Fibroblast of skin of right quadriceps (primary cell): Measurements from ENCODE around the gene TCF25.
A peak's percentile ranks its signal among the peaks of the same experiment; 100 is the strongest.

ENCODE experiments used
- DNase-seq: peaks from one replicate; pipeline ENCODE4 v3.0.0-alpha.2; 2013

The TCF25 gene

DNA sequence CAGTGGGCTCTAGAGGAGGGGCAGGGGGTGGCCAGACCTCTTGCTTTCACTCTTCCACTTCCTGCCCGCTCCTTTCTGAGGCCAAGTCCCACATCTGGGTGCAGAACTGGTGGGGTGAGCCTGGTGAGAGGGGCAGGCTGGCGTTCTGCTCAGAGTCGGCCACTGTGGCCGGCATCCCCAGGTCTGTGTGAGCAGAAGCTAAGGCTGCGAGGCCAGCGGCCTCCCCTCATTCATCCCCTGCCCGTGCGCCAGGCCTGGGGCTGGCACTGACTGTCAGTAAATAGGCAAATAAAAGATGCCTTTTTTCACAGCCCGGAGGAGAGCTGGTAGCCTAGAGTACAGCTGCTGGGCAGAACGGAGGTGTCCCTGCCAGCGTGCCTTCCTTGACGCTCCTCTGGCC, 76.4 kb downstream of the TCF25 start:
- no peak for DNase-seq

DNA sequence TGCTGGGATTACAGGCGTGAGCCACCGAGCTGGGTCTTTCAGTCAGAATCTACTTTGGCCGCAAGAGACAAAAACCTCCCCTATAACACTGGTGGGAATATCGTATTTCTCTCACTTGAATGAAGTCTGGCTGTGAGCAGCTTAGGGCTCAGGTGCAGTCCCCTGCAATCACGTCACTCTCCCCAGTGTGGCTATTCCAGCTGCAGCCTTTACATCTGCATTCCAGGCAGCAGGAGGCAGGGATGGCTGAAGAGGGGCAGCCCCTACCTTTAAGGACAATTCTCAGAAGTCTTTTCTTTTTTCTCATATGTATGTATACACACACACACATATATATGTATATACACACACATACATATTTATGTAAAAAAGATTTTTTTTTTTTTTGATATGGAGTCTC, 78.1 kb downstream of the TCF25 start:
- no peak for DNase-seq

DNA sequence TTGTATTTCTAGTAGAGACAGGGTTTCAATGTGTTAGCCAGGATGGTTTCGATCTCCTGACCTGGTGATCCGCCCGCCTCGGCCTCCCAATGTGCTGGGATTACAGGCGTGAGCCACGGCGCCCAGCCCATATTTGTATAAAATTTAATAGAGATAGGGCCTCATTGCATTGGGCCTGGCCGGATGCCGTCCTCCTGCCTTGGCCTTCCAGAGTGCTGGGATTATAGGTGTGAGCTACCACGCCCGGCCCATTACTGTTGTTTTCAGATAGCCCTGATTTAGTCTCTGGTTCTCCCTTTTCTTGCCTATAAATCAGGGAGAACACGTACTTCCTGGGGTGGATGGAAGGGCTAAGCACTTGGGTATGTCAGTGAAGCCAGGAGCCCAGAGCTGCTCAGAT, 78.7 kb downstream of the TCF25 start:
- no peak for DNase-seq

DNA sequence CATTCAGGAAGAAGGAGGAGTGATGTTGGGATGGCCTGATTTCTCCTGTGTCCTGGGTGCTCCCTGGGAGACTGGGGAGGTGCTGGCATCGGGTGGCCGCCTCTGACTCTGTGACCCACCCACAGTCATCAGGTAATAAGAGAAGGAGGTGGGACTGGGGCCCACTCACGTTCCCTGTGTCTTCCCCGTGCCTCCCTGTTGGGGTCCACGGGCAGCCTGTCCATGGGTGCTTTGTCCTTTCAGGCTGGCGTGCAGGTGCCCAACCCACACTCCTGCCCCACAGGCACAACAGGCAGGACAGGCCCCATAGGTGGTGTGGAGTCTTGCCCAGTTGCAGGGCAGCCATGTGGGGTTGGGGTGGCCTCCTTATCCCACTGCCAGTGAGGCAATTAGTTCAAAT, 79.2 kb downstream of the TCF25 start:
- no peak for DNase-seq

DNA sequence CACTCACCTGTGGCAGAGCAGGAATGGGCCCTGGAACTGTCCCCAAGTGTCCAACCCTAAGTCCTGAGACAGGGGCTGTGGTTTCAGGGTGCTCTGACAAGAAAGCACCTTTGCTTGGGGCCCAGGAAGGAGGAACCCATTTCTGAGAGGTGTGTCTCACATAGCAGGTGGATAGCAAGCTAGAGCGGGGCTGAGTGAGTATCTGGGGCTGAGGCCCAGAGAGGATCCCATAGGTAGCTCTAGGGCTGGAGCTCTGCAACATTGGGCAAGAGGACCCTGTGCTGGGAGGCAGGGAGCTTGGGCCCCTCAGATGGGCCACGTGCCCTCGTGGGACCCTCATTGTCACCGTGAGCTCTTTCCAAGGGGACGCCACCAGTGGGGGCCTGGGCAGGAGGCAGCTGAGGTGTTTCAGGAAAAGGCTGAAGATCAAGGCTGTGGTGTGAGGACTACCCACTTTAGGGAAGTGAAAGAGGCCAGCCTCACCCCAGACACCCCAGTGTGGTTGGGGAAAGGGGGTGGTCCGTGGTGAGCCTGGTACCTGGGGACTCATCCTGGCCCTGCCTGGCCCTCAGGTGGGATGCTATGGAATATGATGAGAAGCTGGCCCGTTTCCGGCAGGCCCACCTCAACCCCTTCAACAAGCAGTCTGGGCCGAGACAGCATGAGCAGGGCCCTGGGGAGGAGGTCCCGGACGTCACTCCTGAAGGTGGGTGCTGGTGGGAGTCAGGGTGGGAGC, 80.4 kb downstream of the TCF25 start:
- DNase-seq = no peak

DNA sequence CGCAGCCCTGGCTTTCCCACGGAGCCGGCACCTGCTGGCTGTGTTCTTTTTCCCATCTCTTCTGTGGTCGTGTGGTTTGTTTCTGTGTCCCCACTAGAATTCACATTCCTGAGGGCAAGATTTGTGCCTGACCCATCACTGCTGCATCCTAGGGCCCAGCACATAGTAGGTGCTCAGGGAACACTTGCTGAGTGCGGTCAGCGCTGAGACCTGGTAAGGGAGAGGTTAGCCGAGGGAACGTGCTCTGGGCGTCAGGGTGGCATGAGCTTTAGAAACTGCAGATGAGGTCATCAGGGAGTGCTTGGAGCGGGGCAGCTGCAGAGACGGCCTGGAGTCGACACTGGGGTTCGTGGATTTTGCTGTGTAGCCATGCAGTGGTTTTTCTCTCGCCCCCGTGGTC, 81.1 kb downstream of the TCF25 start:
- DNase-seq = no peak

DNA sequence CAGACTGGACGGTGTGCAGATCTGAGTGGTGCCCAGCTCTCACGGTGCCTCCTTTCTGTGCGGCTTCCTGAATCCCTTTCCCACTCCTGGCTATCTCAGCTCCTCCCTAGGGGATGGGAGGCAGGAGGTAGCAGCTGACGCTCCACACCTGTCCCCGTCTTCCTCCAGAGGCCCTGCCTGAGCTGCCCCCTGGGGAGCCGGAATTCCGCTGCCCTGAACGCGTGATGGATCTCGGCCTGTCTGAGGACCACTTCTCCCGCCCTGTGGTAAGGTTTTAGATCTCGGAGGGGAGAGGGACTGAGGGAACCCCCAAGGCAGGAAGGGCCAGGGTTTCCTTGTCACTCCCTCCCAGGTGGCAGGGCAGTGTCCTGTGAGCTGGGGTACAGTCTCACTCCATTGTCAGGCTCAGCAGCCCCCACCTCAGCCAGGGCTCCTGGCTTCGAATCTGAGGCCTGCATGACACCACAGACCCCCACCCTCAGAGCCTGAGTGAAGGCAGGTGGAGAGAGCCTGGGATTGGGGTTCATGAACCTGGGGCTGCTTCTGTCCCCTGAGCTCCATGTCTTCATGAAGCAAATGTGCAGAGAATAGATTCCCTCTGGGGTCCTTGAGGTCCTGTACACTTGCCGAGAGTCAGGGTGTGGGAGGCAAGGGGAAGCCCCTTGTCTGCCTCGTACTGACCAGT, 81.8 kb downstream of the TCF25 start:
- no peak for DNase-seq

DNA sequence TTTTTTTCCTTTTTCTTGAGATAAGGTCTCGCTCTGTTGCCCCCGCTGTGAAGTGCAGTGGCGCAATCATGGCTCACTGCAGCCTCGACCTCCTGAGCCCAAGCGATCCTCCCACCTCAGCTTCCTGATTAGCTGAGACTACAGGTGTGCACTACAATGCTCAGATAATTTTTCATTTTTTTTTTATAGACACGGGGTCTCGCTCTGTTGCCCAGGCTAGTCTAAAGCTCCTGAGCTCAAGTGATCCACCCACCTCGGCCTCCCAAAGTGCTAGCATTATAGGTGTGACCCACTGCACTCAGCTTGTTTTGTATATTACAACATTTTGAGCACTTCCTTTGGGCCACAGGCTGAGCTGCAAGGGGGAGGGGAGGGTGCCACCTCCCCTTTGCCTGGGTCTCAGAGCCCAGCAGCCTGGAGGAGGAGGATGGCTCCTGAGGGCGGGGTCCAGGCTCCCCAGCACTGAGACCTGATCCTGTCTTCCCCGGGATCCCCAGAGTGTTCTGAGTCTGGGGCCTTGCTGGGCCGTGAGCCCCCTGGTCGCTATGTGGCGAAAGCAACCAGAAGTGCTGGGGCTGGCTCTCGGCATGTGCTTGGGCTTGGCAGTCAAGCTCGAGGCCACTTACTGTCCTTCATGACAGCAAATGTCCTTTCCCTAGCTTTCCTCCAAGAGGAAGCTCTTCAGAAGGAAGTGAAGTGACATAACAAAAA, 83.3 kb downstream of the TCF25 start:
- DNase-seq = no peak

DNA sequence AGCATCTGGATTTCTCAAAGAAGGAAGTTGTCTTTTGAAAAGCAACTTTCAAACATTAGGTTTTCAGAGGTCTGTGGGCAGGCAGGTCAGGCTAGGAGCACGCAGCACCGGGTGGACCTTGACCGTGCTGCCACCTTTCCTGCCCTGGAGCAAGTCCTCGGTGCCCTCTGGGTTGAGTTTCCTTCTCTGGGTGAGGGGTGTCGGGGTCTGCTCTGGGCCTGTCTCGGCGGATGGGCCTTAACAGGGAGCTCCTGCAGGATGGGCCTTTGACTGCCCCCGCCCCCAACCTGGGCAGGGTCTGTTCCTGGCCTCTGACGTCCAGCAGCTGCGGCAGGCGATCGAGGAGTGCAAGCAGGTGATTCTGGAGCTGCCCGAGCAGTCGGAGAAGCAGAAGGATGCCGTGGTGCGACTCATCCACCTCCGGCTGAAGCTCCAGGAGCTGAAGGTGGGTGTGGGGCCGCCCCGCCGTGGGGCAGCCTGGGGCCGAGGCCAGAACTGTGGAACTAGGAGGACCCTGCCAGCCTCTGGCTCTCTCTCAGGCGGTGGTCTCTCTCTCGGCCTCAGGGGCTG, 83.9 kb downstream of the TCF25 start:
- no peak for DNase-seq

DNA sequence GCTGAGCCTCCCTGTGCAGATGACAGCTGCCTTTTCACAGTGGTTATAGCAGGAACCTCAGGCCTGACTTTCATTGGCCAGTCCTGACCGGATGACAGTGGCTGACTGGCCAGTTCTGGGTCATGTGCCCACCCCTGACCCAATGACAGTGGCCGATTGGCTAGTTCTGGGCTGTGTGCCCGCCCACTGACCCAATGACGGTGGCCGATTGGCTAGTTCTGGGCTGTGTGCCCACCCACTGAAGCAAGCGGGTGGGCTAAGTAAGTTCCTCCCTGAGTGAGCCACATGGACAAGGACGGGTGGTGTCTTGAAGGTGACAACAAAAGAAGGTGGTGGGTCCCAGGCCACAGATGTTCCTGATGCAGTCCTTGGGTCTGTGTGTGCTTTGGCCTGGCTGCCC, 84.7 kb downstream of the TCF25 start:
- peak; percentile 32 for DNase-seq

DNA sequence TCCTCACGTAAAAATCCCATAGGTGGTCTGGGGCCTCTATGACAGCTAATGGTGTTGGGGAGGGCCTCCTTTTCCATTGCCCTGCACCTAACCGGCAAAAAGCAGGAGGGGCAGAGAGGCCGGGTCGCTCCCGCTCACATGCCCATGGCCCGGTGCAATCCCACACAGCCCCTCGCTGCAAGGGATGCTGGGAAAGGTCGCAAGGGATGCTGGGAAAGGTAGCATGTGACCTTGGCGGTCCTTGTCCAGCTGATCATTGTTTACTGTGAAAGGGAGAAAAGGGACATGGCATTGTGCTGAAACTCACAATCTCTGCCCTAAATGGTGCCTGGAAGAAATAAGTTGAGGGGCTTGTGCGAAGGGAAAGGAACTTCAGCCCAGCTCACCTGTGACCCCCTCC, 85.2 kb downstream of the TCF25 start:
- no peak for DNase-seq

DNA sequence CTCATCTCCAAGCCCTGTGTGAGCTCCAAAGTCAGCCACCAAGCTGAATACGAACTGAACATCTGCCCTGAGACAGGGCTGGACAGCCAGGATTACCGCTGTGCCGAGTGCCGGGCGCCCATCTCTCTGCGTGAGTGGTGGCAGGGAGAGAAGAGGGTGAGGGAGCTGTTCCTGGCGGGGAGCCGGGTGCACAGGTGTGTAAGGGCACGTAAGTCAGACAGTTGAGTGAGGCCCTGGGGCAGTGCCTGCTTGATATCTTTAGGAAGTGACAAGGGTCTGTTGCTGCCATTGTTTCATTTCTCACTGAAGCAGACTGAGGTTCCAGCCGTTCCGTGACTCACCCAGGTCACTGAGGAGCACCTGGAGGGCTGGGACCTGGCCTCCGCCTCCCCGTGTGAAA, 87.6 kb downstream of the TCF25 start:
- no peak for DNase-seq
